Cardiac muscle cell (in vitro differentiated cells and primary cell): ENCODE results near the gene TEX29. TPM values are rescaled to one million over a fixed set of nuclear protein-coding genes. Genes with fewer than 3 reads are reported as not detected.

Experiments
- DNase-seq, 2 donors: peaks; one replicate each; pipeline versions ENCODE4 v3.0.0 to v3.0.0-alpha.2; 2010 to 2017; ENCODE audit warnings: low read depth in 1 of 2, low spot score in 1 of 2
- H3K27ac ChIP-seq: fragments of 200-600 bp; sonication (generic); 2 replicates; pipeline ENCODE4 v1.5.1; 2016
- H3K27me3 ChIP-seq: fragments of 200-600 bp; sonication (generic); 2 replicates; pipeline ENCODE4 v1.6.0; 2016; ENCODE audit warnings: control low read depth
- H3K36me3 ChIP-seq: fragments of 200-600 bp; sonication (generic); 2 replicates; pipeline ENCODE4 v1.5.1; 2016; ENCODE audit warnings: control low read depth
- H3K4me1 ChIP-seq: fragments of 200-600 bp; sonication (generic); 2 replicates; pipeline ENCODE4 v1.8.1; 2017; ENCODE audit warnings: low read depth, mild to moderate bottlenecking, mixed run types
- H3K4me3 ChIP-seq: fragments of 200-600 bp; sonication (generic); 2 replicates; pipeline ENCODE4 v1.5.1; 2016; ENCODE audit warnings: mild to moderate bottlenecking
- H3K9me3 ChIP-seq: fragments of 200-600 bp; sonication (generic); 2 replicates; pipeline ENCODE4 v1.5.1; 2017; ENCODE audit warnings: low read depth, mild to moderate bottlenecking, control low read depth
- CTCF ChIP-seq: IDR thresholded peaks from 2 replicates; pipeline ENCODE4 v1.5.1; 2012; ENCODE audit warnings: low read depth, mild to moderate bottlenecking, low read length
- polyA plus RNA-seq: library from polyadenylated mRNA; unstranded; fragments of >200 nt; fragmentation: Nextera tagmentation; extraction: Ambion mirVana; gene quantifications from 2 replicates; pipeline ENCODE4 v1.2.1, GENCODE V29; 2016
- total RNA-seq: library from RNA; depleted of rRNA; stranded (reverse); fragments of >200 nt; gene quantifications from 2 replicates; pipeline ENCODE4 v1.2.3, GENCODE V29; 2016

The TEX29 gene
- total and polyA plus RNA-seq, 2 experiments from 2014 or later: not detected

- peaks cover 20% of the 10 kb centered on the region for H3K36me3 ChIP-seq
- no peak for TF ChIP-seq CTCF
These were observed 35.9 kb upstream of the TEX29 start for GRCh38 chr13:111284565-111284964.

GRCh38 chr13:111286162-111286561 lies 34.3 kb upstream of the TEX29 start:
- no peak for DNase-seq
- Histone ChIP-seq H3K36me3 (peaks cover 20% of the 10 kb centered on the region), H3K4me3 (no peak overlapping the region)

More at GRCh38 chr13:111284565-111284964, 35.9 kb upstream of the TEX29 start:
- no peaks in the 10 kb centered on the region for H3K9me3 ChIP-seq
- H3K27me3 ChIP-seq: no peaks in the 10 kb centered on the region
- H3K4me3 ChIP-seq: no peak overlapping the region
- no peak for DNase-seq
- H3K27ac ChIP-seq: no peak overlapping the region
- H3K4me1 ChIP-seq: peaks cover 22% of the 10 kb centered on the region

GRCh38 chr13:111286749-111287148 lies 33.7 kb upstream of the TEX29 start:
- Histone ChIP-seq H3K9me3 (no peaks in the 10 kb centered on the region), H3K4me3 (no peak overlapping the region), H3K36me3 (peaks cover 24% of the 10 kb centered on the region), H3K27me3 (no peaks in the 10 kb centered on the region), H3K4me1 (peaks cover 6% of the 10 kb centered on the region), H3K27ac (no peak overlapping the region)
- TF ChIP-seq CTCF: no peak
- DNase-seq: no peak

More at GRCh38 chr13:111286162-111286561, 34.3 kb upstream of the TEX29 start:
- no peaks in the 10 kb centered on the region for H3K27me3 ChIP-seq
- H3K4me1 ChIP-seq: peaks cover 12% of the 10 kb centered on the region
- no peak for TF ChIP-seq CTCF
- no peaks in the 10 kb centered on the region for H3K9me3 ChIP-seq
- H3K27ac ChIP-seq: no peak overlapping the region

- TF ChIP-seq CTCF: no peak
- Histone ChIP-seq H3K4me1 (peaks cover 2% of the 10 kb centered on the region), H3K36me3 (peaks cover 28% of the 10 kb centered on the region), H3K27ac (no peak overlapping the region), H3K9me3 (no peaks in the 10 kb centered on the region), H3K27me3 (no peaks in the 10 kb centered on the region), H3K4me3 (no peak overlapping the region)
- no peak for DNase-seq
These were observed 33.2 kb upstream of the TEX29 start for GRCh38 chr13:111287201-111287600.

GRCh38 chr13:111288276-111288675 lies 32.2 kb upstream of the TEX29 start:
- Histone ChIP-seq H3K27me3 (no peaks in the 10 kb centered on the region), H3K36me3 (peaks cover 34% of the 10 kb centered on the region), H3K9me3 (no peaks in the 10 kb centered on the region), H3K27ac (no peak overlapping the region), H3K4me1 (no peaks in the 10 kb centered on the region), H3K4me3 (no peak overlapping the region)
- no peak for TF ChIP-seq CTCF
- DNase-seq: no peak

- H3K4me1 ChIP-seq: no peaks in the 10 kb centered on the region
- H3K27ac ChIP-seq: no peak overlapping the region
- H3K36me3 ChIP-seq: peaks cover 31% of the 10 kb centered on the region
- no peaks in the 10 kb centered on the region for H3K27me3 ChIP-seq
- no peak for DNase-seq
- H3K9me3 ChIP-seq: no peaks in the 10 kb centered on the region
- H3K4me3 ChIP-seq: no peak overlapping the region
- no peak for TF ChIP-seq CTCF
These were observed 31.2 kb upstream of the TEX29 start for GRCh38 chr13:111289251-111289650.
